ENCODE measurements around the gene ARHGEF4. TPM values are rescaled to one million over a fixed set of nuclear protein-coding genes. Genes with fewer than 3 reads are reported as not detected.

The ARHGEF4 gene
- total RNA-seq, 1 donor from 2014 or later: 11.1 TPM

DNA sequence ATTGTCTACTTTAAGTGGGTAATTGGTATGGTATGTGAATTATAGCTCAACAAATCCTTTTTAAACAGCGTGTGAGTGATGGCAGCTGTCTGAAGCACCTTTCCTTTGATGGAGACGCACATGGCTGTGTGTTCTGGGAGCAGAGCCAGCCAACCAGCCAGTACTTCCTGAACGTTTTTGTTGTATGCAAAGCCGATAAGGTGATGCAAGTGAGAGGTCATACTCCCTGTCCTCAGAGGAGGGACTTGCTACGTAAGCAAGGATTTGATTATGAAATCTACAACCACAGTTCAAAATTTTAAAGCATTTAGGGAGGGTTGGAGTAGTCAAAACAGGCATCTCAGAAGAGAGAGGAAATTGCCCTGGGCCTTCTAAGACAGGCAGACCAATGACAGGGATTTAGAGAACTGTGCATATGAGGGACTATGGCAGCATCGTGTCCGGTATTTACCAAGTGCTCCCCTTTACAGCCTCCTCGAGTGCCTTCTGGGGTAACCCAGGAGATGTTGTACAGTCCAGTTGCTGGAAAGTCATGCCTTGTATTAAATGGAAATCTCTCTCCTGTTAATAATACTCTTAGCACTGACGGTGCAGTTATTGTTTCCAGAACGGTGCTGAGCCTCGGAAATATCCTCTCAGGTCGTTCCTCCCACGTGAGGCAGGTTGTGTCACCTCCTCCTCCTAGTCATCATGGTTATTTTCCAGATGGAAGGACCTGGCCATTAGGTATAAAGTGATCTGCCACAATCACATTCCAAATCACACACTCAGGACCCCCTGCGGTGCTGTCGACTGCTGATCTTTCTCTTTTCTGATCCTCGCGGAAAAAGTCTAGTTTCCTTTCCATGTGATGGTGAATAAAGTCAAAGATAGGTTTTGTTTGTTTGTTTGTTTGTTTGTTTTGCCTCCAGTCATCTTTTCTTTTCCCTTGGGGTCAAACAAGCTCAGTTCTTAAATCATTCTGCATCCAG lies 28.4 kb downstream of the ARHGEF4 start:
- DNase-seq: peak; percentile 67
- H3K4me3 ChIP-seq: no peak overlapping the region
- no peak overlapping the region for H3K27ac ChIP-seq
- no peaks in the 10 kb centered on the region for H3K27me3 ChIP-seq
- TF ChIP-seq, protein P1, sequence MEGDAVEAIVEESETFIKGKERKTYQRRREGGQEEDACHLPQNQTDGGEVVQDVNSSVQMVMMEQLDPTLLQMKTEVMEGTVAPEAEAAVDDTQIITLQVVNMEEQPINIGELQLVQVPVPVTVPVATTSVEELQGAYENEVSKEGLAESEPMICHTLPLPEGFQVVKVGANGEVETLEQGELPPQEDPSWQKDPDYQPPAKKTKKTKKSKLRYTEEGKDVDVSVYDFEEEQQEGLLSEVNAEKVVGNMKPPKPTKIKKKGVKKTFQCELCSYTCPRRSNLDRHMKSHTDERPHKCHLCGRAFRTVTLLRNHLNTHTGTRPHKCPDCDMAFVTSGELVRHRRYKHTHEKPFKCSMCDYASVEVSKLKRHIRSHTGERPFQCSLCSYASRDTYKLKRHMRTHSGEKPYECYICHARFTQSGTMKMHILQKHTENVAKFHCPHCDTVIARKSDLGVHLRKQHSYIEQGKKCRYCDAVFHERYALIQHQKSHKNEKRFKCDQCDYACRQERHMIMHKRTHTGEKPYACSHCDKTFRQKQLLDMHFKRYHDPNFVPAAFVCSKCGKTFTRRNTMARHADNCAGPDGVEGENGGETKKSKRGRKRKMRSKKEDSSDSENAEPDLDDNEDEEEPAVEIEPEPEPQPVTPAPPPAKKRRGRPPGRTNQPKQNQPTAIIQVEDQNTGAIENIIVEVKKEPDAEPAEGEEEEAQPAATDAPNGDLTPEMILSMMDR (IDR thresholded peaks at IDR 0.05): no peak
- ATAC-seq: peak; percentile 89
- intact Hi-C loops (cut with DNase I): no loop called here
- H3K36me3 ChIP-seq: no peaks in the 10 kb centered on the region
- no peaks in the 10 kb centered on the region for H3K9me3 ChIP-seq
- H3K4me1 ChIP-seq: no peaks in the 10 kb centered on the region

DNA sequence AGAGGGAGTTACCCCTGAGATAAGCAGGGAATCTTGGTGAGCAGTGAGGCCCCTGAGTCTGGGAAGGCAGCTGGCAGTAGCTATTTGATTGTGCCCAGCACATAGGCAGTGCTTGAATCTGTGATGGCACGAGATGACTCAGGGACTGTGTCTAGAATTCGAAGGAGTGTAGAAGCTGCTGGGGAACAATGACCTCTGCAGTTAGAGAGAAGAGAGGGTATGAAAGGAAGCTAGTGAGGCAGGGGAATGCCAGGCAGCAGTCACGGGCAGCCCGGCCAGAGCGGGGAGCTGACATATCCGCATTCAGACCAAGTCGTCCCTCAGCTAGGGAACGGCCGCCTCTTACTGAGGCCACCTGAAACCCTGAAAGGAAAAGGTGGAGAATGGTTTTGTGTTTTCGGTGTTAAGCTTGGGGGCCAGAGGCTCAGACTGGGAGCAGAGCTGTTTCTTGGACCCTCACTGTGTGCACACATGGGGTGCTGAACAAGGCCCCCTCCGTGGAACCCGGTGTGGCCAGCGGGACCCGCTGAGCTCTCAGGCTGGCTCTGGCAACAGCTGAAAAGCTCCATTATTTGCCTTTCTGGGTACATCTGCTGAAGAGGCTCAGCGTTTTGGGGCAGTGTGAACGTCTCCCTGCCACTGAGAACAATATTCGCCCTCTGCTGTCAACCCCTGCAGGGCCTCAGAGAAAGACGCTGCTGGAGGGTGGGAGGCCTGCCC lies 32.9 kb downstream of the ARHGEF4 start:
- TF ChIP-seq, protein P1 (IDR thresholded peaks at IDR 0.05): no peak

DNA sequence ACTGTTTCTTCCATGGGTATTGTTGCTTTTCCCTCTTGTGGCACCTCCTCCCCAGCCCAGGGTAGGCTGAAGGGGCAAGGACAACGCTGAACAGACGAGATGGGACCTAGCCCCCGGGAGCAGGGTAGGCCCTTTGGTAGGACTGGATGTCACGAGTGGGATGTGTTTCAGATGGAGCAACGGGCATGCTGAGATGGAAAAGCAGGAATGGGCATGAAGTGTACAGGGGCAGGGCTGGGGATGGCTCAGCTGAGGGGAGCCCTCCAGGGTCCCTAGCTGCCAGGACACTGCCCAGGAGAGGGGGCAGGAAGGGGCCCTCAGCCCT lies 33.4 kb downstream of the ARHGEF4 start:
- no peak overlapping the region for H3K27ac ChIP-seq
- ATAC-seq (no peak), DNase-seq (peak; percentile 47)
- H3K9me3 ChIP-seq: no peaks in the 10 kb centered on the region
- no peaks in the 10 kb centered on the region for H3K36me3 ChIP-seq
- intact Hi-C loops (cut with DNase I): no loop called here
- no peaks in the 10 kb centered on the region for H3K4me1 ChIP-seq
- no peak overlapping the region for H3K4me3 ChIP-seq
- no peaks in the 10 kb centered on the region for H3K27me3 ChIP-seq
- TF ChIP-seq, protein P1 (IDR thresholded peaks at IDR 0.05): no peak

More for the DNA sequence above, 32.9 kb downstream of the ARHGEF4 start:
- Histone ChIP-seq H3K9me3 (no peaks in the 10 kb centered on the region), H3K27ac (no peak overlapping the region), H3K36me3 (no peaks in the 10 kb centered on the region), H3K27me3 (no peaks in the 10 kb centered on the region), H3K4me1 (no peaks in the 10 kb centered on the region), H3K4me3 (no peak overlapping the region)
- no peak for DNase-seq
- intact Hi-C loops (cut with DNase I): no loop called here
- no peak for ATAC-seq

DNA sequence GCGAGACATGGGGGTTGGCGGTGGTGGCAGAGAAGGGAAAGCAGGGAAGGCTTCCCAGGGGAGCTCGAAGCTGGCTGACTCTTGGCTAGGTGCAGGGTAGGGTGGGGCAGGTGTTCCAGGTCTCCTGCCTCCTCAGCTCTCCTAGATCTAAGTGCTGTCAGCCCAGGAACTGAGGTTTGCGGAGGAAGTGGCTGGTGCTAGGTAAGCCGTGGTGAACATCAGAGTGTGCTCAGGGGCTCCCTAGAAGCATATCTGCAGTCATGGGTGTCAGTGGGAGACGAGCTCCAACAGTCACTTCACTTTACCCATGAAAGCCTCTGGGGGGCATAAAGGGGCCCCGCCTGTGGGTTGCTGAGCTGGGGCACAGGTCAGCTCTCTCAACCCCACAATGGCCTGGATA lies 34.1 kb downstream of the ARHGEF4 start:
- TF ChIP-seq, protein P1 (IDR thresholded peaks at IDR 0.05): no peak
- intact Hi-C loops (cut with DNase I): no loop called here
- Histone ChIP-seq H3K36me3 (no peaks in the 10 kb centered on the region), H3K9me3 (no peaks in the 10 kb centered on the region), H3K4me1 (no peaks in the 10 kb centered on the region), H3K27ac (no peak overlapping the region), H3K4me3 (no peak overlapping the region), H3K27me3 (peaks cover 6% of the 10 kb centered on the region)
- no peak for ATAC-seq
- peak; percentile 25 for DNase-seq

DNA sequence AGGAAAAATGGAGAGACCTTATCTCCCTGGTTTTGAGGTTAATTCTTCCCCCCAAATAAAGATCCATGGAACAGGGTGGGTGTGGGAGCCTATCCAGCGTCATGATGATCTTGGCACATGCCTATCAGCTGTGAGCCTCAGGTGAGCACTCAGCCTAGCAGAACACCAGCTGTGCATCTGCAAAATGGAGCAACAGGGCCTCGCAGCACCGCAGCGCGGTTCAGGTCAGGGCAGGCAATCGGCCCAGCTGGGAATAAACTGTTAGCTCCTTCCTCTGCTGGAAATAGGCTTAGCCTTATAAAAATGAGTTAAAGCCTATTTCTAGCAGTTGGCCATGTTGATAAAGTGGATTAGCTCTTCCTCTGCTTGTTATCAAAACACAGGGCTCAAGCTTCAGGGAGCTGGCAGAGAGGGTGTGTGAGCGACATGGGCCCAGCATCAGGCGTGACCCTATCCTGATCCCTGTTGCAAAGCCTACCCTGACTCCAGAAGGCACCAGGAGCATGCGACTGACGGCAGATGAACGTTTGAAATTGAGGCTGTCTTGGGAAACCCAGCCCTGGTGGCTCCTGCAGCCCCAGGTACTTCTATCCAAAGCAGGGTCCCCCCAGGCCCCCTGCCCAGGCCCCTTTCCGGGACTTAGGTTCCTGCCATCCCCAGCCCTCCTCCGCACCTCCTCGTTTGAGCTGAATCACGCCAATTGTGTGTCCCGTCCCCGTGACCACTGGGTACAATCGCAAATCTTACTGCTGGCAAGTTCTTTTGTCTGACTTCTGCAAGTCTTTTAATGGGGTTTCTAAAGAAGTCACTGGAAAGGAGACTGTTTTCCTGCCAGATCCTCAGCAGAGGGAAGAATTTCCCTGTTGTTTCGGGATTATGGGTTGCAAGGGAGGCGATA lies 35.4 kb downstream of the ARHGEF4 start:
- Histone ChIP-seq H3K4me3 (no peak overlapping the region), H3K27ac (no peak overlapping the region), H3K9me3 (no peaks in the 10 kb centered on the region), H3K4me1 (no peaks in the 10 kb centered on the region), H3K27me3 (peaks cover 10% of the 10 kb centered on the region), H3K36me3 (no peaks in the 10 kb centered on the region)
- ATAC-seq (no peak), DNase-seq (no peak)
- TF ChIP-seq, protein P1 (IDR thresholded peaks at IDR 0.05): no peak
- intact Hi-C loops (cut with DNase I): no loop called here
